NCI-H2107 treated with DMSO at 0.1 percent for 48 hours (cell line): ENCODE results near the gene IFNL1.
"Not testable (repeated sequence)": the region's sequence is repeated elsewhere in the genome, so short reads cannot be mapped to it uniquely, and the experiment has no call there.

Experiments
- DNase-seq: peaks from one replicate; lab custom pipeline; 2025; ENCODE audit not compliant: unreplicated experiment; lab: John Stamatoyannopoulos, UW

IFNL1 gene

DNA sequence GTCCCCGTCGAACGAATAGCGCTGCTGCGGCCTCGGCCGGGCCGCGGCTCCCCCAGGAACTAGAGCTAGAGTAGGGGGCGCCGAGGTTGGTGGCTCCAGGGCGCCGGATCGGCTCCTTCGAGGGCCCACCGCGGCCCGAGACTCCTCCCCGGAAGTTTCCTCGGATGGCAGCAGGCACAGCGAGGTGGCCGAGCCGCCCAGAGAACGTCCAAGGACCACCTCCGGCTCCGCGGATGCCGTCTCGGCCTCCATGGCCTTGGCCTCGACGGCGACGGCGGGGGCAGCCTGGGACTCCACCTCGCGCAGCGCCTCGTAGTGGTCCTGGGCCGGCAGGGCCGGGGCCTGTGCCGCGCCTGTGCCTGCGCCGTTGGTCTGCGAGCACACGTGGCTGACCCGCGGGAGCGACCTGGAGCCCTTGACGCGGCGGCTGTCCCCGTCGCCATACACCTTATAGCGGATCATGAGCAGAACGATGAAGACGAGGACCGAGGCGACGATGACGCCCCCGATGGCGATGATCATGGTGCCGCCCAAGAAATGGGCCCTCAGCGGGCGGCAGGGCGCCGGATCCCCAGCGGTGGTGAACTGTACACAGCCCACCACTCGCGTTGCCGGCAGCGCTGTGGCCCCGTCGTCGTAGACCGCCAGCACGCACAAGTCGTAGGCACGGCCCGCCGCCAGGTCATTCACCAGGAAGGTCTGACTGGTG, 11.8 kb downstream of the IFNL1 start:
- DNase-seq: no peak

DNA sequence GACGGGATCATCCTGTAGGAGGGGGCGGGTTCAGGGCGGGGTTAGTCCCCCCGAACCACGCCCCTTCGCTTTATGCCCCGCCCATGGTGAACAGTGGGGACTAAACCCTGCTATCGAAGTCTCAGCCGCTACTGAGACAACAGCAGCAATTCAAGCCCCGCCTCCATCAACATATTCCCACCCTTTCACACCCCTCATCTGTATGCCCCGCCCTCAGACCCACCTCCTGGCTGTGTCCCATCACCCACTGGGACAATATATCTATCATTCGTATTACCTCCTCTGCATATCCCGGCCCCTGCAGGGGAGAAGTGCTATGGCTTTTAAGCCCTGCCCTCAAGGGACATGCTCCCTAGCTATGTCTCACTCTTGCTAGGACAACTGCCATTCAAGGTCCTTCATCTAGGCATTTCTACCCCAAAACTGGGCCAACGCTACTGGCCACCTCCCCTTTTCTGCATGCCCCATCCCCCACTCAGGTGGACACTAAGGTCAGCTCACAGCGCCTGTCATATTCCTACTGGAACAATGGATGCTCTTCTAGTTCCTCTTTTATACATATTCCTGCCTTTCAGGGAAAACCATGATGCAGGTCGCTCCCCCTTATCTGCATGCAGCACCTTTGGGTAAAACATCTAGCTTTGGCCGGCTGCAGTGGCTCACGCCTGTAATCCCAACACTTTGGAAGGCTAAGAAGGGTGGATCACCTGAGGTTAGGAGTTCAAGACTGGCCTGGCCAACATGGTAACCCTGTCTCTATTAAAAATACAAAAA, 12.5 kb downstream of the IFNL1 start:
- no peak for DNase-seq

DNA sequence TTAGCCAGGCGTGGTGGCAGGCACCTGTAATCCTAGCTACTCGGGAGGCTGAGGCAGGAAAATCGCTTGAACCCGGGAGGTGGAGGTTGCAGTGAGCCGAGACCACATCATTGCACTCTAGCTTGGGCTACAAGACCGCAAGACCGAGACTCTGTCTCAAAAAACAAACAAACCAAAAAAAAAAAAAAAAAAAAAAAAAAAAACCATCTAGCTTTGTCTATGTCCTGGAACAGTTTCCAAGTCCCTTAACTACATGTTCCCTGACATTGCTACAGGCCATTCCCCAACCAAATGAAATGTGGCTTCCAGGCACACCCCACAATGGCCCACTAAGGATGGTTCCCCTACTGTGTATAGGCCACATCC, 13.1 kb downstream of the IFNL1 start:
- not testable (repeated sequence) for DNase-seq

DNA sequence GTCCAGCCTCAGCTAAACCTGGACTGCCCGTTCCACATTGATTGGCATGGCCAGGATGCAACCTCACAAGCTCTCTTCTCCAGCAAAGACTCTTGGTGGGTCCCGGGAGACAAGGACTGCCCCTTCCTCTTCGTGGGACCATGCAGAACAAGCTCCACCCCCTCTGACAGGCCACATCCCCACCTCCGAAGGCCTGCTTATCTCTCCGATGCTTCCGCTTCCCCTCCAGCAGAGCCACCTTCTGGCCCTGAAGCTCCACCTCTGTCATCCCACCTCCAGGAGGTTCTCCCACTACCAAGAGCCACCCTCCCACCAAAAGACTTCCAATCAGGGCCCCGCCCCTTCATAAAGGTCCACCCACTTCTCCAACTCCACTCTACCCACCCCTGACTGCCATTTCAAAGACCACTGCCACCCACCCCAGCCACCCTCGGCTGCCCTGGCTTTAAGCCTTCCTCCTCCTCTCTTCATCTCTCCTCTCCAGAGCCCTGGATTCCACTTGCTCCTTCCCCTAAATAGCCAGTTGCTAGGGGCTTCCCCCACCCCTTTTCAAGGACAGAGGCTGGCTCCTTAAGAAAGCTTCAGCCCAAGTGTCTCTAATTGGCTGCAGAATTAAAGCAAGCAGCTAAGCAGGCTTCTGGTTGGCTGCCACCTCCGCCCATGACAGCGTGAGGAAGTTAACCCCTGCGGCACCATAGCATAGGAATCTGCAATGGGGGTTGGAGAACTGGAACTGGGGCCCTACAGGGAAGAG, 14.5 kb downstream of the IFNL1 start:
- no peak for DNase-seq

DNA sequence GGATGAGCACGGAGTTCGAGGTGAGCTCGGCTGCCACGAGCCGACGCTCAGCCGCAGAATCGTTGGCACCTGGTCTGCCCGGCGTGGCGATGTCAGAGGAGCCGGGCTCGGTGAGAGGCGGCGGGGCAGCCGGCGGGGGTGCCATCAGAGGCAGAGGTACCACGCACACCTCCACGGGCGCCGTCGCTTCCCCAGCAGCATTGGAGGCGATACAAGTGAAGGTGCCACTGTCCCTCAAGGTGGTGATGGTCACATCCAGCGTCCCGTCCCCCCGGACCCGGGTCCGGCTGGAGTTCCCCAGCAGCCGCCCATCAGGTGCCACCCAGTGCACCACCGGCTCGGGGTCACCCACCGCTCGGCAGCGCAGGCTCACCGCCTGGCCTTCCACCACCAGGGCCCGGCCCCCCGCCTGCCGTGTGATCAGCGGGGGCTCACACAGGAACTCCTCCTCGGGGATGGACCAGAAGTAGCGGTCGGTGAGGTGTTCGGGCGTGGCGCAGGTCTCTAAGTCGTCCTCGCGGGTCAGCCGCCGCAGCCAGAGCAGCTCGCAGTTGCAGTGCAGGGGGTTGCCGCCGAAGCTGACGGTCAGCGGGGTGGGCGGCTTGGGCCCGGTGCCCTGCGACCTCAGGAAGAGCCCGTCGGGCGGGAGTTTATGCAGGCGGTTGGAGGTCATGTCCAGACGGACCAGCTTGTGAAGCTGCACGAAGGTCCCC, 18.0 kb downstream of the IFNL1 start:
- no peak for DNase-seq

DNA sequence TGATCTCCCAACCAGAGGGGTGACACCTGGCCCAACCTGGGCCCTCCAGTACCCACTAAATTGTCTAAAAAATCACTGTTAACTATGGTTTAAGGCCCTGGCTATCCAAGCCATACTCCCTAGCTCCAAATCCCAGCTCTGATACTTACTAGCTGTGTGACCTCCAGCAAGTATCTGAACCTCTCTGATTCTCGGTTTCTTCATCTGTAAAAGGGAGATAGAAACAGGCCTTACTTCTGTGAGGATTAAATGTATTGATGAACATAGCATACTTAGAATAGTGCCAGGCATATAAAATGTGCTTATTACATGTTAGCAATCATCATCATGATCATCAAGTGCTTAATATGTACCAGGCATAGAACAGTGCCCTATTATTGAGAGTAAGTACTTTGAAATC, 19.7 kb downstream of the IFNL1 start:
- no peak for DNase-seq

DNA sequence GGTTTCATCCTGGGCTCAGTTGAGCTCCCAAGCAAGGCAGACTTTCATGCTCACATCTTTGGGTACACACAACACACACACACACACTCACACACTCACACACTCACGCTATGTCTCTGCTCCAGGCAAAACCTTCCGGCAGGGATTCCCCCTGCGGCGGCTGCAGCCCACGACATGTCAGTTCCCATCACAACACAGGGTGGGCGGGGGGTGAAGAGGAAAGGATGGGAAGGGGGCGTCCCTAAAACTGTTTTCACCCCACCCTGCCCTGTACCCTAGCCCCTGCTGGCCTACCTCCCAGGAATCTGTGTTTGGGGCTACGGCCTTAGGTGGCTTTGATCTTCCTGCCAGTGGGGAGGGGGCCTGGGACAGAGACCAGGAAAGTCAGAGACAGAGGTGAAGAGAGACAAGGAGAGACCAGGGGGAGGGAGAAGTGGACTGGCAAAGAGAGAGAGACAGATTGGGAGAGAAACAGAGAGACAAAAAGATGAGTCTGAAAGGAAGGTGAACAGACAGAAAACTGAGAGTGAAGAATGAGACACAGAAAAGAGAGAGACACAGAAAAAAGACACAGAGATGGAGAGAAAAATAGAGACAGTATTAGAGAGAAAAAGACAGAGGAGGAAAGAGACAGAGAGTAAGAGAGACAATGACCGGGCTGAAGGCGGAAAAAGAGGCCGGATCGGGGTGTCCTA, 20.6 kb downstream of the IFNL1 start:
- no peak for DNase-seq

DNA sequence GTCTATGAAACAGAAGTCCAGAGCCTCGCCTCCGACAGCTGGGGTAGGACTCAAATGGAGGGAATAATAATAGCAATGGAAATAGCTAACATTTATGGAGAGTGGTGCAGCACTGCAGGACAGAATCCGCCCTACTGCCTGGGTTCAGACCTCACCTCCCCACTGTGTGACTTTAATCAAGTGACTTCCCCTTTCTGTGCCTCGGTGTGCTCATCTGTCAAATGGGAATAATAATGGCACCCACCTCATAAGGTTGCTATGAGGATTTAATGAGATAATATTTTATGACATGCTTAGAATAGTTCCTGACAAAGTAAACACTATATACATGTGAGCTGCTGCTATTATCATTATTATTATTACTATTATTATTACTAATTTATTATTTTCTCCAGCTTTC, 21.3 kb downstream of the IFNL1 start:
- DNase-seq: no peak

DNA sequence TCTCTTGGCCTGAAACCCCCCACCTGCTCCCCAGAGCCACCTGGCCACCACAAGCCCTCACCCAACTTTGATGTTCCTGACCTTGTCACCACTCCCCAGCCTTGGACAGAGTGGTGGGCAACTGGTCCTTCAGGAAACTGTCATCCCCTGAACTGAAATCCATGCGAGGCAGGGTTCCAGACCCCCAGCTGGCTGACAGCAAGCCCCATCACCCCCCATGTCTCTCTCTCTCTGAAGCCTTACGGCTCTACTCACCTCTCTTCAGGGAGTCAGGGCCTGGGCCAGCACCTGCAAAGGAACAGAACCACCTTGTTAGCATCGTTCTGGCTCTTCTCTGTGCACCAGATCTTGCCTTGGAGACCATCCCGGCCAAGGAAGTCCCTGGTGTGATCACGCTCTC, 21.9 kb downstream of the IFNL1 start:
- DNase-seq: no peak

DNA sequence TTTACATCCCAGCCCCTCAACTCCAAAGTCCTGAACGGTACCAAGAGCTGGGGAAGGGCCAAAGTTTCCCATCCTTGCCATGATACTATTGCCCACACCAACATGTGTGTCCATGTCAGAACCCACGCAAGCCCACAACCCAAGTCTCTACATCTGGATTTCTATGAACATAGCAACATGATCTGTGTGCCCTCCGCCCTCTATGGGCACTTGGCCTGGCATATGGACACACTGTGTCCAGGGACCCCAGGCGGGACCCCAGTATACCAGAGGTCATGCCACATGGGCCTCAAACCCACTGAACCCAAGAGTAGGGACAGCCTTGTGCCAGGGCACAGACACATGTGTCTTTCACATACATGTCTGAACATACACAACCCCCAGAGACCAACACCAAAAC, 22.5 kb downstream of the IFNL1 start:
- DNase-seq: no peak

DNA sequence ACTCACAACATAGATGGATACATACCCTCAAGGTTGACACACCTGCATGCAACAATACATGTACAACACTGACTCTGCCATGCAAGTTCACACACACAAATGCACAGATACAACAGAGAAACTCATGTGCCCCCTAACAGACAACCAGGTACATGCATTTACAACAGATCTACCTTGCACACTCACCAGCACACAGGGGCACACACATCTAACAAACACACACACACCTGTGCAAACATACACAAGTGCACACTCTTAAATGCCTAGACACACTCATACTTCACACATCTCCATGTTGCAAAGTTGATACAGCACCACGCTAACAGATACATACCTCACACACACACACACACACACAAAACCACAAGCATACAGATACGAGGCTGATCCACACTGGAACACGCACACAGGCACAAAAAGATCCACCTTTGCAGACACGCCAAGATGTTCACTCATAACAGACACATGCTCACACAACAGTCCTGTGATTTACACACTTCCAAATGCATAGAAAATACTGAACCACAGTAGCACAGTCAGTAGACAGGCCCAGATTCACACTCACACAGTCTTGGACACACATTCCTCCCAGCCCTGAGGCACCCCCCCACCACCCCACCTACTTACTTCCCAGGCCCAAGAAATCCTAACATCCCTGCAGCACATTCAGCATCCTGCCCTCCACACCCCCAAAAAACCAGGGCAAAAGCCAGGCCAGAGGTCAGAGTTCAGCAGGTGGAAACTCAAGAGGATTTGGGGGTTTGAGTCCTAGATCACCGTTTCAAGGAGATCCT, 23.1 kb downstream of the IFNL1 start:
- DNase-seq: no peak

DNA sequence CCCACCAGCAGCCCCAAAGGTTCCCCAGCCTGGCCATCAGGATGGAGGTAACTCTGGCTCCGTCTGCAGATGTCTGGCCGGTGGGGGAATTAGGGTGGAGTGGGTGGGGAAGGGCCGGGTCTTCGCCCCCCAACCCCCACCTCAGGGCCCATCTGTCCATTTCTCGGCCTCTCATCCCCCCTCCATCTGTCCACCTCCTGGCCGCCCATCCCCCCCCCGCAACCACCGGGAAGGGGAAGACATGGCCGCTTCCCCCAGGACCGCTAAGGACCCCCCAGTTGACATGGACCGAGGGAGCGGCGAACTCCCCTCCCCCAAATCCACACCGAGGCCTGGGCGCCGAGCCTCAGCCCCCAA, 23.7 kb downstream of the IFNL1 start:
- DNase-seq: no peak

DNA sequence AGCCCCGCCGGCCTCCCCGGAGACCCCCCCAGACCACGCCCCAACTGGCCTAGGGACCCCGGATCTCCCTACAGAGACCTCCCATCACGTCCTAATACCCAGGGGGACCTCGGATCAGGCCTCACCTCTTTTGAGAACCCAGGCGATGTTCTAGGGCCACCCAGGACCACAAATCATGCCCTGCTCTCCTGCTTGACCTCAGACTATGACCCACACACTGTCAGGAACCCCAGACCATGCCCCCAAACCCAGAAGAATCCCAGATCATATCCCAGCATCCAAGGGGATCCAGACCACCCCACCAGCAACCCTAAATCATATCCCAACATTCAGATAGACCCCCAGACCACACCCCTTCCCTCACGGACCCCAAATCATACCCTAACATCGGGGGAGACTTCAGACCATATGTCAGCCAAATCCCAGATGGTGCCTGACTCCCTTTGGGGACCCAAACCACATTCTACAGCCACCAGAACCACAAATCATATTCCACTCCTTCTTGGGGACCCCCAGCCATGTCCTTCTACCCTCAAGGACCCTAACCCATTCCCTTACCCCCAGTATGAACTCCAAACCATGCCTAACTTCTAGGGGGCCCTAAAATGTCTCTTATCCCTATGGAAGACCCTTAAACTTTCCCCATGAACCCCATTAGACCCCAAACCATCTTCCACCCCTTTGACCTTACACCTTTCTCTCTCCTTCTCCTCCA, 25.1 kb downstream of the IFNL1 start:
- DNase-seq: no peak

DNA sequence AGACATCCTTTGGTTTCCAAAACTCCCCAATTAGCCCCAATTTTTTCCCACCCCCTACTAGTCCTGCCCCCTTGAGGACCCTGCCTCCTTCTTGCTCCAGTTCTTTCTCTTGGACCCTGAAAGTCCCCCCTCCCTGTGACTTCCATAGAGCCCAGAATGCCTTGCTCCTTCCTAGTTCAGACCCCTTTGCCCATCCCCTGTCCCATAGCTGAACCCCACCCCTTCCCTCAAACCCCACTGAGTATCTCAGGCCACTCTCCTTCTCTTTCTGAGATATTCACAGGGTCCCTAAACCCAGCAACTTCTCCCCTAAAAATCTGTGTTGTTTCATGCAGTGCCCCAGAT, 25.6 kb downstream of the IFNL1 start:
- no peak for DNase-seq

DNA sequence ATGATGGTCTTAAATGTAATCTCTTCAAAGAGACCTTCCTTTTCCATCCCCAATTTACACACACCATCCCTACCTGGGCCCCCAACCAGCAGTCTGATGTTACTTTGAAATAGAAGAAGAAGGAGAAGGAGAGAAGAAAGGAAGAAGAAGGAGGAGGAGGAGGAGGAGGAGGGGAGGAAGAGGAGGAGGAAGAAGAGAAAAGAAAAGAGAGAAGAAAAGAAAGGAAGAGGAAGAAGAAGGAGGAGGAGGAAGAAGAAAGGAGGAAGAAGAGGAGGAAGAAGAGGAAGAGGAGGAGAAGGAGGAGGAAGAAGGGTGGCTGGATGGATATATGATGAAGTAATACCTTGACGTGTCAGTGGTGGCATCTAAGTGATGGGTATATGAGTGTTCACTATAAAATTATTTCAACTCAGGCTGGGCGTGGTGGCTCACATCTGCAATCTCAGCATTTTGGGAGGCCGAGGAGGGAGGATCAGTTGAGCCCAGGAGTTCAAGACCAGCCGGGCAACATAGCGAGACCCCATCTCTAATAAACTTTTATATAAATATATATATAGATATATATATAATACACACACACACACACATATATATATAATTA, 28.1 kb downstream of the IFNL1 start:
- DNase-seq: no peak

DNA sequence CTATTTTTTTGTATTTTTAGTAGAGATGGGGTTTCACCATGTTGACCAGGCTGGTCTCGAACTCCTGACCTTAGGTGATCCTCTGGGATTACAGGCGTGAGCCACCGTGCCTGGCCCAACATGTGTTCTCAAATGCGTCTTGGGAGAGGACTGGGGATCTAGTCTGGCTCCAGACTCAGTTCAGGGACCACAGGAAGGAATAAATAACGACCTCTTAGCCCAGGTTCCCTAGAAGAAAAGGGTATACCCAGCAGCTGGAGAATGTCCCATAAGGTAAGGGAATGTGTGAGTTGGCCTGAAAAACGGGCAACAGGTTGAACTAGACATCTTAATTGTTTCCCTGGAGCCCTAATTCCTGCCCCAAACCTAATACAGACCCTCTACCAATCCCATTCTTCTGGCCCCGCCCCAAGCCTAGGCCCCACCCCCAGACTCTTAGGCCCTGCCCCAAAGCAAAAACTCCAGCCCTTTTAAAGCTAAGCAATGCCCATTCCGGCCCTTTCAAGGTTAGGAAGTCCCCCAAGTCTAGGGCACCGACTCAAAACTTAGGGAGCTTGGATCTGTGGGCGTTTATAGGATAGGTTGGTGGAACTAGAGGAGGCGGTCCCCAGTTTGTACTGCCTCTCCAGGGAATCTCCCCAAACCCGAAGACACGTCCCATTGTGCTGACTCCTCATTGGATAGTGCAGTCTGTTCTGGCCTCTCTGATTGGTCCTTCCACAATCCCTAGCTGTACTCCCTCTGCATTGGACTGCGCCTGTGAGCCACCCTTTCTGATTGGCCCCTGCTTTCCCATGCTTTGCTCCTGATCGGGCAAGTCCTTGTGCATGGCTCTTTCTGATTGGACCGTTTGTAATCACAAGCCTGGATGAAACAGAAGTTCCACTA, 29.8 kb downstream of the IFNL1 start:
- DNase-seq: no peak

DNA sequence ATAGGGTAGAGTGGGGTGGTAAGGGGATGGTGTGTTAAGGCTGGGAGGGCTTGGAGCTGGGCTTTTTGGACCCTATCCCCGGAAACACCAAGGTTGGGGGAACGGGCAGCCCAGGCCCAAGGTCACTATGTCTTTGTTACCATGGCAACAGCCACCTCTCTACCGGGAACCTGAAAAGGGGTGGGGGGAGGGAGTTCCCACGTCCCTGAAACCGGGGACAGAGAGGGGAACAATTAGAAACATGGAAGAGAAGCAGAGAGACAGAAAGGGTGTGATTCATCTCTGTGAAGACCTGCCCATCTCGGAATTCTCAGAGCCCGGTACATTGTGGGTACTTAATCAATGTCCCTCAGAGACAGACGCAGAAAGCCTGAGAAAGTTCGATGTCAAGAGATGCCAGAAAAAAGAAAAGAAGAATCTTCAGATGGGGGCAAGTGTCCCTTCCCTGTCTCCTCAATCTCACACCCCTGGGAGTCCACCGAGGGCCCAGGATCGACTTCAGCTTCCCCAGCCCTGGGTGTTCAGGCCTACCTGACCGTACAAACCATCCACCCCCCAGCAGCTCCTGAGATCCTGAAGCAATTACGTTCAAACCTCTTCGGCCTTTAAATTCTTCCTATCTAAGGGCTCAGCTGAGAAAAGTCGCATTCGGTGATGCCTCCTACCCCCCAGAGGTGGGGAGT, 31.3 kb downstream of the IFNL1 start:
- DNase-seq: no peak
